ENCODE measurements around the gene CD160. TPM values are rescaled to one million over a fixed set of nuclear protein-coding genes. Genes with fewer than 3 reads are reported as not detected.

CD160 gene
- total RNA-seq, 2 donors from 2014 or later: not detected

DNA sequence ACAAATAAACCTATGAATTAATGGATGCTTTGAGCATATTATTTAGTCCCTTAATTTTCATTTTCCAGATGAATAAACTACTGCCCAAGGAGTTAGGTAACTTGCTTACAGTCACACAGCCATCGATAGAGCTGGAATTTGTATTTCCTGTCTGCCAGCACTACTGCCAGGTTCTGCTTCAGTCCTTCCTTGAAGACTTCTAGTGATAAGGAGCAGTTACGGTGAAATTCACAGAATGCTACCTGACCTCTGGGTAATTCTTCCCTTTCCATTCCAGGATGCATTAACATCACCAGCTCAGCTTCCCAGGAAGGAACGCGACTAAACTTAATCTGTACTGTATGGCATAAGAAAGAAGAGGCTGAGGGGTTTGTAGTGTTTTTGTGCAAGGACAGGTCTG is 11.2 kb downstream of the CD160 start:
- TF ChIP-seq POLR2AphosphoS5 (IDR thresholded peaks at IDR 0.05): no peak
- no peak for TF ChIP-seq POLR2A (IDR thresholded peaks at IDR 0.05)
- no peak for TF ChIP-seq CTCF (IDR thresholded peaks at IDR 0.05)
- no peaks in the 10 kb centered on the region for H3K4me1 ChIP-seq (replicated peaks)
- H3K27me3 ChIP-seq (replicated peaks; ENCODE audit: insufficient read depth): no peaks in the 10 kb centered on the region
- H3K4me3 ChIP-seq: no peak overlapping the region
- no peak overlapping the region for H3K27ac ChIP-seq
- intact Hi-C loops (cut with DNase I): no loop called here
- no peaks in the 10 kb centered on the region for H3K36me3 ChIP-seq
- 82% methylated on average over 4 of the region's 4 CpGs for WGBS
- no peak for DNase-seq (ENCODE audit: low spot score)
- H3K9me3 ChIP-seq: no peaks in the 10 kb centered on the region

DNA sequence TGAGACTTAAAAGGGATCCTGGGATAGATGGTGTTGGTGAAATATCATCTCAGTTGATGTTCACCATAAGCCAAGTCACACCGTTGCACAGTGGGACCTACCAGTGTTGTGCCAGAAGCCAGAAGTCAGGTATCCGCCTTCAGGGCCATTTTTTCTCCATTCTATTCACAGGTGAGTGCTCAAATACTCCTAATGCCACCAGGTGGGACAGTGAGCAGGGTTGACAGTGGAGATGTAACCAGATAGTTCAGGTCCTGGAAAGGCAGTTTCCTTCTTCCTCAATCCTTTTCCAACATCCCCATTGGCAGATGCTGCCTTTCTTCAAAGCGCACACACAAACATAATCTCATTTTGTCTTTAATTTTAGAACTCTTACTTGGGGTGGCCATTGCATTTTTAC is 11.6 kb downstream of the CD160 start:
- WGBS: 94% methylated on average over 3 of the region's 3 CpGs
- no peak for DNase-seq (ENCODE audit: low spot score)
- no peak overlapping the region for H3K27ac ChIP-seq
- H3K4me1 ChIP-seq (replicated peaks): no peaks in the 10 kb centered on the region
- no peaks in the 10 kb centered on the region for H3K27me3 ChIP-seq (replicated peaks; ENCODE audit: insufficient read depth)
- no peaks in the 10 kb centered on the region for H3K36me3 ChIP-seq
- intact Hi-C loops (cut with DNase I): no loop called here
- H3K4me3 ChIP-seq: no peak overlapping the region
- TF ChIP-seq CTCF (IDR thresholded peaks at IDR 0.05) (no peak), POLR2A (IDR thresholded peaks at IDR 0.05) (no peak), POLR2AphosphoS5 (IDR thresholded peaks at IDR 0.05) (no peak)
- no peaks in the 10 kb centered on the region for H3K9me3 ChIP-seq

DNA sequence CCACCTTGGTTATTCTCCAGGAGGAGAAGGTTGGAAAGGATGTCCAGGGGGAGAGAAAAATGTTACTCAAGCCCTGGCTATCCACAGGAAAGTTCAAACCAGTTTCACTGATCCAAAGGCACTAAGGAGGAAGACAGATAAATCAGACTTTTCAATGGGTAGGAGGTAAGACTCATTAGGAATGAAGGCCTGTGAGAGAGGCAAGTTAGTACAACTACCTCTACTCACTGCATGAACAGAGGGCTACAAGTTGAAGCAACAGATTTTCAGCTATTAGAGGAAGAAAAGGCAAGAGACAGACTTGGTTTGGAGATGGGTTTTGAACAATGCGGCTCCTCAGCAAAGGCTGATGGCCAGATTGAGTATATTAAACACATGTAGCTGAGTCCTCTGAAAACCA is 16.9 kb downstream of the CD160 start:
- no peak for DNase-seq (ENCODE audit: low spot score)
- intact Hi-C loops (cut with DNase I): no loop called here
- H3K4me1 ChIP-seq (replicated peaks): no peaks in the 10 kb centered on the region
- TF ChIP-seq POLR2AphosphoS5 (IDR thresholded peaks at IDR 0.05): no peak
- WGBS: 96% methylated on average over 1 of the region's 1 CpG
- no peaks in the 10 kb centered on the region for H3K36me3 ChIP-seq
- no peak overlapping the region for H3K27ac ChIP-seq
- no peak overlapping the region for H3K4me3 ChIP-seq
- H3K27me3 ChIP-seq (replicated peaks; ENCODE audit: insufficient read depth): no peaks in the 10 kb centered on the region
- H3K9me3 ChIP-seq: no peaks in the 10 kb centered on the region

DNA sequence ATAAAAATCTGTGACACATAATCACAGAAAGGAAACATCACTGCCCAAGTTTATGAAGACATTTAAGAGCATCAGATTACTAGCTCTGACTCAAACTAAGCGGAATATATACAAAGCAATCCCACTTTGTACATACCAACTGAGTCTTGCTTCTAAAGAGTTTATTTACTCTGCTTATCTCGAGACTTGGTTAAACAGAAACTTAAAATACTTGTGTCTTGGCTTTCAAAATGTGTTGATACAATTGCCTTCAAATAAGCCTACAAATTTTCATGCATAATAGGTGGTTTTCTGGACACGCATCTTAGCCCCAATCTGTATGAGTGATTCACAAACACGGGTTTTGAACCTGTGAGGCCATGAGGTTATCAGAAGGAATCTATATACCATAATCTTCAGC is 21.0 kb downstream of the CD160 start:
- Histone ChIP-seq H3K9me3 (no peaks in the 10 kb centered on the region), H3K4me3 (no peak overlapping the region), H3K36me3 (no peaks in the 10 kb centered on the region), H3K27me3 (replicated peaks; ENCODE audit: insufficient read depth) (no peaks in the 10 kb centered on the region), H3K27ac (no peak overlapping the region), H3K4me1 (replicated peaks) (no peaks in the 10 kb centered on the region)
- TF ChIP-seq POLR2A (IDR thresholded peaks at IDR 0.05): no peak
- TF ChIP-seq POLR2AphosphoS5 (IDR thresholded peaks at IDR 0.05): peak; percentile 40
- no peak for DNase-seq (ENCODE audit: low spot score)
- WGBS: 17% methylated on average over 4 of the region's 4 CpGs
- intact Hi-C loops (cut with DNase I): no loop called here

DNA sequence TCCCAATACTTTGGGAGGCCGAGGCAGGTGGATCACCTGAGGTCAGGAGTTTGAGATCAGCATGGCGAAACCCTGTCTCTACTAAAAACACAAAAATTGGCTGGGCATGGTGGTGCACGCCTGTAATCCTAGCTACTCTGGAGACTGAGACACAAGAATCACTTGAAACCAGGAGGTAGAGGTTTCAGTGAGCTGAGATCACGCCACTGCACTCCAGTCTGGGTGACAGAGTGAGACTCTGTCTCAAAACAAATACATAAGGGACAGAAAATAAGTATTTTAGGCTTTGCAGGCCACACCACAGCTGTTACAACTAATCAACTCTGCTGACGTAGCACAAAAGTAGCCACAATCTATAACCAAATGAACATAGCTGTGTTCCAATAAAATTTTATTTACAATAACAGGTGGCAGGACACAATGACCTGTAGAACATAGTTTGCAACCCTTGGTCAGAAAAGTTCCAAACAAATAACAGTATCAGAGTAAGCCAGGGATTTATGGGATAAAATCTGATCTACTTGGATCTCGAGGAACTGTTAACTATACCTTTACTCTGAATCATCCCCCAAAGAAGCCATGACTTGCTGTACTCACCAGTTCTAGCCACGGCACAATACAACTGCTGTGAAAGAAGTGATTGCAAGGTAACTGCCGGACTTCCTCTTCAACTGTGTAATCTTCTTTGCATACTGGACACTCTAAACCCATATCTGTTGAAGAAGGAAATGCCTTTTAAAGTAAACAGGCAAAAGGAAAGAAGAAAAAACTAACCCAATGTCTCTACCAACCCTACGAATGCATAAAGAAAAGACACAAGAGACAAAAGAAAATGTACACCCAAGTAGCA is 28.3 kb downstream of the CD160 start:
- Histone ChIP-seq H3K27me3 (replicated peaks; ENCODE audit: insufficient read depth) (no peaks in the 10 kb centered on the region), H3K4me3 (no peak overlapping the region), H3K36me3 (peaks cover 5 to 6% of the 10 kb centered on the region in 2 donors), H3K27ac (no peak overlapping the region), H3K4me1 (replicated peaks) (no peaks in the 10 kb centered on the region), H3K9me3 (no peaks in the 10 kb centered on the region)
- intact Hi-C loops (cut with DNase I): no loop called here
- TF ChIP-seq POLR2AphosphoS5 (IDR thresholded peaks at IDR 0.05) (no peak), POLR2A (IDR thresholded peaks at IDR 0.05) (no peak)
- DNase-seq (ENCODE audit: low spot score): no peak
- 89% methylated on average over 9 of the region's 9 CpGs for WGBS

DNA sequence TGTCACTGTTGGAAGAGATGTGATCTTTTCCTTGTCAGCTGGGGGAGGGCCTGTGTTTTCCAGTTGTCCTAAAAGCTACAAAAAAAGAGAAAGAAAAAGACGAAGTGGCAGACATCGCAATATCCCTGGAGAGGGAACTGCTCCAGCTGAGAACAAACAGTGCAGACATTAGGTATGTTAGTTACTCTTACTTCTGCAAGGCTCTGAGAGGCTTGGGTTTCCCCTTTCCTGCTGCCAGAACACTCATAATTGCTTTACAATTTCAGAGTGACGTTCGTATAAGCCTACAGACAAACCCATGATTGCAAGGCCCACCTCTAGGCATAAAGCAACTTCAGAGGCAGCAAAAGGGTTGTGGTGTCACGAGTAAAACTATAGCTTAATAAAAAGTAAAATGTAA is 31.1 kb downstream of the CD160 start:
- Histone ChIP-seq H3K4me3 (no peak overlapping the region), H3K36me3 (peaks cover 5 to 6% of the 10 kb centered on the region in 2 donors), H3K9me3 (no peaks in the 10 kb centered on the region), H3K27ac (no peak overlapping the region), H3K4me1 (replicated peaks) (no peaks in the 10 kb centered on the region), H3K27me3 (replicated peaks; ENCODE audit: insufficient read depth) (no peaks in the 10 kb centered on the region)
- intact Hi-C loops (cut with DNase I): loop anchor here (10.0 kb wide), 1 partner anchor 74 kb away; the partner anchor contains the start of genes POLR3C and RNF115
- TF ChIP-seq POLR2A (IDR thresholded peaks at IDR 0.05): no peak
- no peak for TF ChIP-seq POLR2AphosphoS5 (IDR thresholded peaks at IDR 0.05)
- no peak for TF ChIP-seq CTCF (IDR thresholded peaks at IDR 0.05)
- DNase-seq (ENCODE audit: low spot score): no peak
- 59% methylated on average over 5 of the region's 5 CpGs for WGBS

Data from prostate gland (tissue), 2 donors.